ENCODE data around the gene PCSK5.
"Not testable (repeated sequence)": the region's sequence is repeated elsewhere in the genome, so short reads cannot be mapped to it uniquely, and the experiment has no call there.

Gene PCSK5

DNA sequence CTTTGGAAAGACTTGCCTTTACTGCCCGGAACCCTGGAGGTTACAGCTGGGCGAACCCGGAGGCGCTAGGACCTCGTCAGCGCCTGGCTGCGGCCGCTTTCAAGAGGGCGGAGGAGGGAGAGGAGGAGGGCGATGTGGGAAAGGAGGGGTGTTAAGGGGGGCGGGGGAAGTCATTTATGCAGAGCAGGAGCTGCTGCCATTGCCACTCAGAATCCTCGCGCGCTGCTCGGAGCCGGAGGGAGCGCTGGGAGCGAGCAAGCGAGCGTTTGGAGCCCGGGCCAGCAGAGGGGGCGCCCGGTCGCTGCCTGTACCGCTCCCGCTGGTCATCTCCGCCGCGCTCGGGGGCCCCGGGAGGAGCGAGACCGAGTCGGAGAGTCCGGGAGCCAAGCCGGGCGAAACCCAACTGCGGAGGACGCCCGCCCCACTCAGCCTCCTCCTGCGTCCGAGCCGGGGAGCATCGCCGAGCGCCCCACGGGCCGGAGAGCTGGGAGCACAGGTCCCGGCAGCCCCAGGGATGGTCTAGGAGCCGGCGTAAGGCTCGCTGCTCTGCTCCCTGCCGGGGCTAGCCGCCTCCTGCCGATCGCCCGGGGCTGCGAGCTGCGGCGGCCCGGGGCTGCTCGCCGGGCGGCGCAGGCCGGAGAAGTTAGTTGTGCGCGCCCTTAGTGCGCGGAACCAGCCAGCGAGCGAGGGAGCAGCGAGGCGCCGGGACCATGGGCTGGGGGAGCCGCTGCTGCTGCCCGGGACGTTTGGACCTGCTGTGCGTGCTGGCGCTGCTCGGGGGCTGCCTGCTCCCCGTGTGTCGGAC lies at the start of gene PCSK5:
Gene PCSK5, plus strand, starts transcription at position 202 of the 805 bp plus-strand sequence. Its CDS starts 509 bp downstream, at position 711.
- peak; percentile 86 for DNase-seq

DNA sequence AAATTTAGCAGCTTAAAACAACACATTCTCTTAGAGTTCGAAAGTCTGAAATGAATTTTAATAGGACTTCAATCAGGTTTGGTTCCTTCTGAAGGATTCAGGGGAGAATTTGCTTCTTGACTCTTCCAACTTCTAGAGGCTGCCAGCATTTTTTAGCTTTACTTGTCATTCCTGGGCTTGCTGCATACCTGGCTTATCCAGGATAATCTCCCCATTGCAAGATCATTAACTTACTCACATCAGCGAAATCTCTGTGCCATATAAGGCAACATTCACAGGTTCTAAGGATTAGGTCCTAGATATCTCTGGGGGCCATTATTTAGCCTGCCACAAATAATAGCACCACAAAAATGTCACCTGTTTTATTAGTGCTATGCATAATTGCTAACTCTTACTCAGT lies 46.2 kb upstream of the PCSK5 start:
- DNase-seq, result no peak

DNA sequence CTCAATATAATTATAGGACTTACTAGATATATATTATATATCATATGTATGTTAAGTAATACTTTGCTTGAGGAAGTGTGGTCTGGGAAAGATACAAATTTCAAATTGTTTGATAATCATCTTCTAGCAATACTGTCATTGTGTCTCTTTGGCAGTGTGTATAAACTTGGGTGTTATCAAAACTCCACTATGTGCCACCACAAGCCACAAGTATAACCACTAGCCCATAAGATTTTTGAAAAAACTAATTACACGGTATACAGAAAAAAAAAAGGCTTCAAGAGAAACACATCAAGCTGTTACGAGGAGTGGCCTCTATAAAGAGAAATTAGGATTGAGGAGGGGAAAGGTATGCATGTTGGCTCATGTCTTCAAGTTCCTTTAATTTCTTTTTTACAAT lies 44.7 kb upstream of the PCSK5 start:
- no peak for DNase-seq

DNA sequence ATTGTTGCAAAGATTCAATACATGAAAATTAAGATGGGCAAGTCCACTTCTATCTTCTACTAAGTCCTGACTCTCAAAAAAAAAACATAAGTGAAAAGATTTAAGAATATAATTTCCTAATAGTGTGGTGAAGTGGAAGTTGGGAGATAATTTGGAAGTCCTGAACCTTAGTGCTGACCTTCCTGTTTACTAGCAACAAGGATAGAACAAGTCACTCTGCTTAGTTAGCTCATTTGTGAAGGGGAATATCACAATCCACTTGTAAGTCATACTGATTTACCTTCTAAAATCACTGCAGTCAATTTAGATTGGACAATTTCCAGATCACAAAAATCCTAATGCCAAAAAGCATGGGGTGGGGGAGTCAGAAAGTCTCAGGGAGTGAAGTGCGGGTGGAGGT lies 43.4 kb upstream of the PCSK5 start:
- DNase-seq, result no peak

DNA sequence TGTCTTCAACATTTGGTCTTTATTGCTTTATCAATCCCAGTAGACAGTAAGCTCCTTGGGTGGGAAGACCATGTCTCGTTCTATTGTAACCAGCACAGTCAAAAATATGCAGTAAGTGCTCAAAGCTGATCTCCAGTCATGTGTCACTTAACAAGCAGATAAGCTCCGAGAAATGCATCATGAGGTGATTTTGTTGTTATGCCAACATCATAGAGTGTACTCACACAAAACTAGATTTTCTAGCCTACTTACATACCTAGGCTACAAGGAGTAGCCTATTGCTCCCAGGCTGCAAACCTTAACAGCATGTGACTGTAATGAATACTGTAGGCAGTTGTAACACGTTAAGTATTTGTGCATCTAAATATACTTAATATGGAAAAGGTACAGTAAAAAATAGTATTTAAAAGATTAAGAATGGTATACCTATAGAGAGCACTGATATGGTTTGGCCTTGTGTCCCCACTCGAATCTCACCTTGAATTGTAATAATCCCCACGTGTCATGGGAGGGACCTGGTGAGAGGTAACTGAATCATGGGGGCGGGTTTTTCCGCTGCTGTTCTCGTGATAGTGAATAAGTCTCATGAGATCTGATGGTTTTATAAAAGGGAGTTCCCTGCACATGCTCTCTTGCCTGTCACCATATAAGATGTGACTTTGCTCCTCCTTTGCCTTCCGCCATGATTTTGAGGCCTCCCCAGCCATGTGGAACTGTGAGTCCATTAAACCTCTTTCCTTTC lies 39.8 kb upstream of the PCSK5 start:
- DNase-seq, result no peak

DNA sequence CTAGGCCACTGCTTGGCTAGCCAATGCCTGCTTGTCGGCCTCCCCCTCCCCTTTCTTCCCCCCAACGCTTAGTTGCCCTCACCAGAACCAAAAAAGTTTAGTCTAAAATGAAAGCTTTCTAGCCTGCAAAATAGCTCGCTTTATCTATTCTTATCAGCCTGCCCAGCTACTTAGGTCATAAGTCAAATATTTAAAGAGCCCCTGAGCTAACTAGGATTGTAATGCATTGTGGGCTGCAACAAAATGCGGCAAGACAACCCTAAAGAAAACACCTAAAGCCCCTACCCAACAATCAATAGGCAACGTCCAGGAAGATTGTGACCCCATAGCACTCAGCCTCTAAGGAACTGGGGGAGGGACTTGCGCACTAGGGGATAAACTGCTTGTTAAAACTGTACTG lies 38.6 kb upstream of the PCSK5 start:
- DNase-seq, result no peak

DNA sequence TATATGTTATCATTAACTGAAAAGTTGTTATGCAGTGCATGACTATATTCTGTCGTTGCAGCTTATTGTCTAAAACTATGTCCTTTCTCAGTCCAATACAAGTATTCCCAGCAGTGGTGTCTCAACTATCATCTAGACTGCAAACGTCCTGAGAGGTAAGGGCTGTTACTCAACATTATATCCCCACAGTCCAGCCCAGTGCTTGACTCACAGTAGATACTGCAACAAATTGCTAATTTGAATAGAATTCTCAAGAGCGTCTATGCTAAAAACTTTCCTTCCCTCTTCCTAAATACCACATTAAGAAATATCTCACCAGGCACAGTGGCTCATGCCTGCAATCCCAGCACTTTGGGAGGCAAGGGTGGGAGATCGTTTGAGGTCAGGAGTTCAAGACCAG lies 37.7 kb upstream of the PCSK5 start:
- DNase-seq, result no peak

DNA sequence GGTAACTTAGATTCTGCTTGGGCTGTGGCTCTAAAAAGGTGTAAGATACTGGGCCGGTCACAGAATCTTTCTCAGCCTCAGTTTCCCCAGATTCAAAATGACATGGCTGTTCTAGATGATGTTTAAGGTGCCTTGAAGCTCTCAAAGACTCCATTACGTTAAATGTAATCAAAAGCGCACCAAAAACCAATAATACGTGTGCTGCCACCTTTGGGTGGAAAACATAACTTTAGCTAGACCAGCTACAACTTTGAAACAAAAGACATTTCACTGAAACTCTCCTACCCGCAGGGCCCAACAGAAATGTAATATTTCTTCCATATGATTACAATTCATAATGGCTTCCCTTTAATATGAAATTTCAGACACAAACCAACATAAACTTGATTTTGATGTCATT lies 35.0 kb upstream of the PCSK5 start:
- DNase-seq, result peak; percentile 2

DNA sequence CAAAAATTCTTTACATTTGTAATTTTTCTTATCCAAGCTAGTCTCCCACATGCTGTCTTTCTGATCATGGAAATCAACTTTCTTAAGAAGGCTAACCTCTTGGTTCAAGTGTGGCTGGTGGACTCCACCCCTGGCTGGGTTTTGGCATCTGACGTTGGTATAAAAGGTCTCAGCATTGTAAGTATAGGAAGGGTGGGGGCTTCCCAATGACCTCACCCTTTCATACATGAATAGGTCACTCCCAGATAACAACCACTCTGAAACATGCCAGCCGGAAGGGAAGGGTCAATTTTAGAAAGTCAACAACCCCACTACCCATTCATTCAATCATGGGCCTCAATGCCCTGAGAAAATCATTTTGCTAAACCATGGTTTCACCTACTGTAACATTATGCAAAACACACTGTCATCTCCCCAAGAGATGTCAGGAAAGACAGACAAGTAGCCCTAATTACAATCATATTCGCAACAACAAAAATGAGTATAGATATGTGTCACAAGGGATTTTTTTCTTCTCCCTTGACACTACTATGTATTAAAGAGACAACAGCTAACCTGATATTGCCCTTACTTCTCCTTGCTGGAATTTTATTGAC lies 31.9 kb upstream of the PCSK5 start:
- no peak for DNase-seq

DNA sequence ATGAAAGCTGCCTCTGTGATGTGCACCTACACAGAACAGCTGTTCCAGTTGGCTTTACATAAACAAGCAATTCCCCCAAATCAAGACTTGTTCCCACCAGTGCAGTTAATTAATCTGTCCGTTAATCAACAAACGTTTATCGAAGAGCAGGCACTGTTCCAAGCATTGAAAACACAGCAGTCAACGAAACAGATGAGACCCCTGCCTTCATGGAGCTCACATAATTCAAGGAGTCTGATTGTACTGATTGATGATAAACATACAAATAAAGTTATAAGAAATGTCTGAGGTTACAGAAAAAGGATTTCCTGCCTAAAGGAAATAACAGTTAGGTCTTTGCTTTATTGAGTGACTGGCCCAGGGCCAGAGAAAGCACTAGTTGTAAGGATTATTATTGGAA lies 26.2 kb upstream of the PCSK5 start:
- DNase-seq, result no peak

DNA sequence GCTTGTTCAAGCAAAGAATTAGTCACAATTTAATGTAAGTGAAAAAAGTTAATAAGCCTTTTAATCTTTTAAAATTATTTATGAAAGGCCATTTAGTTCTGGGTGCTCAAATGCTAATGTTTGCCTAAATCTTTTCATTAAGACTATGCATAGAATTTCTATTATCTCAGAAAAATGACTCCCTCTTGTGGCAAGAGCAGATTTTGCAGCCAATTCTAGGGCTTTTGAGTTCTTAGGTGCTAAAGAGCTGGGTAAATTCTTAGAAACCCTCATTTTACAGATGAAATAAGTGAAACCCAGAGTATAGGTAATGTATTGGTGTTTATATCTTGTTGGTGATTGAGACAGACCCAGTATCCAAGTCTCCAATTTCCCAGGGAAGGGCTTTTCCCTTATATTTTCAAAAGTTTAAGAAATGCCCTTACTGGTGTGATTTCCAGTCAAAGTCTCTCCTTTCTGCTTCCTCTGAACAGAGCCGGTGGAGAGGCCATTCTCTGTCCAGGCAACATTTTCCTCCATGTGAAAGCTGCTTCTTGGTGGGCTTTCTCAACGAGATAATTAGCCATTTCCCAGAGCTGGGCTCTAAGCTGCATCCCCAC lies 24.1 kb upstream of the PCSK5 start:
- DNase-seq, result peak; percentile 30

DNA sequence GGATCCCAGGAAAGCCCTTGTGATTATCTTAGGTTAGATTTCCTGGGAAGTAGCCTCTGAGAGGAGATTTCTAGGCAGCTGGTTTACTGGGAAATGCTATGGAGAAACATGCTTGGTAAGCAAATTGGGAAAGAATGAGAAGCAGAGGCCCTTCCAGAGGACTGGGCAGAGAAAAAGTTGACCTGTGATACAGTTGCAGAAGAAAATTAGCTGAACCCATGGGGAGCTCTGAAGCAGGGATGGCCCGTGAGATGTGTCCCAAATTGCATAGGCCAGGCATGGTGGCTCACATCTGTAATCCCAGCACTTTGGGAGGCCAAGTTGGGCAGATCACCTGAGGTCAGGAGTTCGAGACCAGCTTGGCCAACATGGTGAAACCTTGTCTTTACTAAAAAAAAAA lies 21.9 kb upstream of the PCSK5 start:
- DNase-seq, result not testable (repeated sequence)

DNA sequence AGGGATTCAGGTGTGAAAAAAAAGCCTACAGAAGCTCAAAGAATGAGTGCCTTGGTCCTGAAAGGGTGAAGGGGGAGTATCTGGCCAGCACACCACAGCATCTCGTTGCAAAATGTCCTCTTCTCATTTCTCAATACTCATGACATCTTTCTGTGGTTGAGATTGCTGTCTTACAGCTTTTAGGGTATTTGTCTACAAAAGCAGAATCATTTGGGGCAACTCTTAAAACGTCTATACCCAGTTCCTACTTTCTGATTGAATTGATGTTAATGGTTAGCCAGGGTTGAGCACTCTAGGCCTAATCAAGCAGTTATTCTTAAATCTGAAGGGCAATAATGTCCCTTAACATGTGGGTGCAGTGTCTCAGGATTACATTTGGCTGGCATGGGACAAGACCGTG lies 21.2 kb upstream of the PCSK5 start:
- no peak for DNase-seq

DNA sequence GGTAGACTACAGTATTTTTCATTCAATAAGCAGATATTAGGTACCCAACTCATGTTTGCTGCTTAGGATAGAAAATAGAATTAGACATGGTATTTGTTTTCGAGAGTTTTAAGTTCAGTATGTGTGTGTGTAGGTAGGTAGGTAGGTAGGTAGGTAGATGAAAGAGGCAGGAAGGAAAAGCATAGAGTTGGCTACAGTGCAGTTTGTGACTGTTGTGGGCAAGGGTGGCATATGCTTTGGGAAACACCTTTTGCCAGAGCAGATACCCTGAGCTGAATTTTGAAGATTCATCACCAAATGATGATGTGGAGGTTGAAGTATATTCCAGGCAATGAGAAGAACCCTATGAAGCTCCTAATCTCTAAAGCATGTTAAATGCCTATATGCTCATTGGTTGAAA lies 20.0 kb upstream of the PCSK5 start:
- DNase-seq, result no peak

DNA sequence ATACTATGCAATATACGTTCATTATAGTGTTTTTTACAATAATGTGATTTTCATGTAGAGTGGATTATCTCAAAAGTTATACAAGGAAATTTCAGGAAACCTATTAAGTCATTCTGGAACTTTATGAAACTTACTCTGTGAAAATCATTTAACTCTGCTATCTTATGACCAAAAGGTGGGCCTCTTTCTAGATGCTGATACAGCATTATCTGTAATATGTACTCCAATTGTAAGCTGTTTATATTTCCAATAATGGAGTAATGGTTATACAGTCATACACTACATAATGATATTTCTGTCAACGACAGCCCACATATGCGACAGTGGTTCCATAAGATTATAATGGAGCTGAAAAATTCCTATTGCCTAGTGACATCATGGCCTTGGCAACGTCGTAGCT lies 18.8 kb upstream of the PCSK5 start:
- DNase-seq, result no peak

DNA sequence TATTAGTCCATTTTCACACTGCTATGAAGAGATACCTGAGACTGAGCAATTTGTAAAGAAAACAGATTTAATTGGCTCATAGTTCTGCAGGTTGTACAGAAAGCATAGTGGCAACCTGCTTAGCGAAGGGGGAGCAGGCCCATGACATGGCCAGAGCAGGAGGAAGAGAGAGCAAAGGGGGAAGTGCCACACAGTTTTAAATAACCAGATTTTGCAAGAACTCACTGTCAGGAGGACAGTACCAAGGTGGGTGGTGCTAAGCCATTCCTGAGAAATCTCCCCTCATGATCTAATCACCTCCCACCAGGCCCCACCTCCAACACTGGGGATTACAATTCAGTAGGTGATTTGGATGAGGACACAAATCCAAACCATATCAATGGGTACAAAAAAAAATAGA lies 16.8 kb upstream of the PCSK5 start:
- DNase-seq, result no peak

DNA sequence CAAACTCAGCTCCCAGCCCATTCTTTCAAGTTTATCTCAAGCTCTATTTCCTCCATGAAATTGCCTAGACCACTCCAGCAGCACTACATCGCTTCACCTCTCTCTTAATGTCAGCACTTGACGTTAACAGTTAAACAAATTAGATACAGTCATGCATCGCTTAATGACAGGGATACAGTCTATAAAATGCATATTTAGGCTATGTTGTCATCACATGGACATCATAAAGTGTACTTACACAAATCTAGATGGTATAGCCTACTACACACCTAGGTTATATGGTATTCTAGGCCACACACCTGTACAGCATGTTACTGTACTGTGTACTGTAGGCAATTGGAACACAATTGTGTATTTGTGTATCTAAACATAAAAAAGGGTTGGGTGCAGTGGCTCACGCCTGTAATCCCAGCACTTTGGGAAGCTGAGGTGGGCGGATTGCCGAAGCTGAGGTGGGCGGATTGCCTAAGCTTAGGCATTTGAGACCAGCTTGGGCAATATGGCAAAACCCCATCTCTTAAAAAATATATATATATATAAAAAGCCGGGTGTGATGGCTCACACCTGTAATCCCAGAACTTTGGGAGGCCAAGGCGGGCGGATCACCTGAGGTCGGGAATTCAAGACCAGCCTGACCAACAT lies 13.4 kb upstream of the PCSK5 start:
- no peak for DNase-seq

DNA sequence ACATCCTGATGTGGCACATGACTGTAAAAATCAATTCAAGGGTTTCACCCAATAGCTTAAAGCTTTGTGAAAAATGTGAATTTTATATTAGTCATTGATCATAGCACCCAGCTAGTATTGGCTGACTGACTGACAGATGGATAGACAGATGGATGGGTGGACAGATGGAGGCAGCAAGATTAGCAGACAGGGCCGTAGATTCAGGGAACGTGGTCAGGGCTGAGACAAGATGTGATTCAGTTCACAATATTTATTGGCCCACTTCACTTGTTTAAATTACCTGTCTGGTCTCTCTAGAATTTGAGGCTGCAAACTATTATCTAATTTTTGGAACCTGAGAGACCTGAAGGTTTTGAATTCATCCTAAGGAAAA lies 12.0 kb upstream of the PCSK5 start:
- no peak for DNase-seq

DNA sequence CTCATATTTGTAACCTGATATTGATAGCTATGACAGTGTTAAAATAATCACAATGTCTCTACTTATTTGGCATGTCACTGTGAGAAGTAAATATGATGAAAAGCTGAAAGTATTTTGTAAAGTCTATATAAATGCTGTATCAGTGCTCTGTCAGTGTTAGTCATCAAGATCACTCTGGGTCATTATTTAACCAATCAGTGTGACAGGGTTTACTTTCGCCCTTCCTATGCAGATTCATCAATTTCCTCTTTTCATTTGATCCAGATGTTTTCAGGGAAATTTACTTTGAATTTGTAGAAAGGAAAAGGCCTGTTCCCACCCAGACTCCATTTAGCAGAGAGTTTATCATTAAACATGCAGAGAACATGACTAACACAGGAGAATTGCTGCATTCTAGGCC lies 9.9 kb upstream of the PCSK5 start:
- no peak for DNase-seq

DNA sequence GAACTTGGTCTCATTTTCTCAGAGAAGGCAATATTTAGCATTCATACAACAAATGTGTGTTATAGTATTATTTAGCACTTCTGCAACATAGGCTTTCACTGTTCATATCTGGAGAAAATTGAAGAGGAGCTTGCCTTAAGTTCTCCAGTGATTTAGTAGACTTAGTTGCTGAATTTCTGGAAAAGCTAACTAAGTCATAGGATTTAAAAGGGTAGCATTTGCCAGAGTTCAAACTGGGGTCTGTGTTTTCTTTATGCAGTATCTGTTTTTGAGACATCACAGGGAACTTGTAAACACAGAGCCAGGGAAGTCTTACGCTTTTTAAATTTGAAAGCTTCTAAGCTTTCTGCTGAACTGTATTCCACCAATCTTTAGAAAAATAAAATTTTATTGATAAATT lies 8.7 kb upstream of the PCSK5 start:
- no peak for DNase-seq

DNA sequence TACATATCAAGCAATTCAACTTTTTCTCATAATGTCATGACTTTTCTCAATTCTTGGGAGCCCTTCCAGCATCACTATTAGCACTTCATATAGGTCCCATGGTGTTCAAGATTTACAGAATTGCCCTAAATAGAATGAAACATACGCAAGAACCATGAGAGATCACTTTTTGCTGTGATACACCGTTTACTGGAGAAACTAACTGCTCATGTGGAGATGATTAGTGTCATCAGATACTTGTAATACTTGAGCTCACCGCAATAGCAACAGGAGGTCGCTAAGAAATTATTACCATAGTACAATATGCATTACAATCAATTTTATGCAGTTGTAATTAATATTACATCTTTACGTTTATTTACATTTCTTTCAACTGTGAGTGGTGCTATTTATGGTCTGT lies 4.8 kb upstream of the PCSK5 start:
- no peak for DNase-seq

DNA sequence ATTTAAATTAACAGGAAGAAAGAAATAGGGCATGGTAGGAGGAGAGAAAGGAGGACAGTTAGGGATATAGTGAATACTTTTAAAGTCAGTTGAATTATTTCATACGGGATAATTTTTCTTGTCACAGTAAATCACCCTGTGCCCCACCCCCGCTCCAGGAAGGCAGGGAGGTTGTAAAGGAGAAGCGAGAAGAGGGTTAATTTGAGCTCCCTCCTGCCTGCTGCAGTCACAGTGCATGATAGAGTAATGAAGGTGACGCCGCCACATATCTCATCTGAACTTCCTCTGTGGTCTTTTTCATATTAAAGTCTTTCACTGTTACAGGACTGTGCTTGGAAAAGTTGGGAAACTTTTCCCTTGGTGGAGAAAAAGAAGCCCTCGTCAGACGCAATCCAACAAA lies 896 bp upstream of the PCSK5 start:
- no peak for DNase-seq

DNA sequence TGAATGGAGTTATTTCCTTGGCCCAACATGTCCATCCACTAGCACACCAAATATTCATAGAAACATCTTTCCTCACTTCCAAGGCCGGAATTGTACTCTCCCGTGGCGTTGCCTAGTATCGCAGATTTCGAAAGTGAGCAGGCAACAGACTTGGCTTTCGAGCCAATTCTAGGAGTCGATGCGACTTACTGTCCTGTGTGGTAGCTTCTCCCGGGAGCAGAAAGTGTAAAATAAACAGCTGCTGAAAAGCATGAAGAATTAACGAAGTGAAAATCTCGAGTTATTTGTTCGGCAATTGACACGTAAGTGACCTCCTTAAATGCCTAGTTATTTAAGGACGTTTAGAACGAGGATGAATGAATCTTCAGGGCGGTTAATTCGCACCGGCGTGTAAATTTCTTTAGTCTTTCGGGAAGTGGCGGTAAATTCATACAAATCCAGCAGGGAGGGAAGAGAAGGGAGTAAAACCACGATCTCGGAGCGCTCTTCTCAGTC lies 449 bp upstream of the PCSK5 start:
- no peak for DNase-seq

Data from NCI-H2227 treated with DMSO at 0.1 percent for 48 hours (cell line).